IPS DF 6.9 (cell line): ENCODE data around the gene SYT17.

Experiments used
- DNase-seq: peaks from one replicate; pipeline ENCODE4 v3.0.0-alpha.2; 2013; ENCODE audit warnings: low read depth, low spot score
- H3K27ac ChIP-seq: one replicate; pipeline ENCODE4 v1.5.1; 2013; ENCODE audit warnings: low read length, control low read depth
- H3K27me3 ChIP-seq: 2 replicates; pipeline ENCODE4 v1.6.1; 2013; ENCODE audit warnings: mild to moderate bottlenecking, low read length; ENCODE audit not compliant: control insufficient read depth, insufficient read depth
- H3K36me3 ChIP-seq: 2 replicates; pipeline ENCODE4 v1.6.1; 2013; ENCODE audit warnings: low read length; ENCODE audit not compliant: control insufficient read depth, insufficient read depth
- H3K4me1 ChIP-seq: 2 replicates; pipeline ENCODE4 v1.6.1; 2013; ENCODE audit warnings: low read length; ENCODE audit not compliant: control insufficient read depth, insufficient read depth
- H3K4me3 ChIP-seq: 2 replicates; pipeline ENCODE4 v1.5.1; 2013; ENCODE audit warnings: mild to moderate bottlenecking, low read length
- H3K9me3 ChIP-seq: 2 replicates; pipeline ENCODE4 v1.6.1; 2013; ENCODE audit warnings: low read length, inconsistent platforms; ENCODE audit not compliant: control insufficient read depth, insufficient read depth
- WGBS: extraction: QIAGEN DNeasy Blood & Tissue Kit; methylation state at CpG from one replicate; pipeline ENCODE4 v1.1.7; 2013; ENCODE audit warnings: mixed read lengths, missing lambda C conversion rate; ENCODE audit not compliant: insufficient read length, insufficient coverage; 5-methylcytosine and 5-hydroxymethylcytosine counted together

Gene SYT17

DNA sequence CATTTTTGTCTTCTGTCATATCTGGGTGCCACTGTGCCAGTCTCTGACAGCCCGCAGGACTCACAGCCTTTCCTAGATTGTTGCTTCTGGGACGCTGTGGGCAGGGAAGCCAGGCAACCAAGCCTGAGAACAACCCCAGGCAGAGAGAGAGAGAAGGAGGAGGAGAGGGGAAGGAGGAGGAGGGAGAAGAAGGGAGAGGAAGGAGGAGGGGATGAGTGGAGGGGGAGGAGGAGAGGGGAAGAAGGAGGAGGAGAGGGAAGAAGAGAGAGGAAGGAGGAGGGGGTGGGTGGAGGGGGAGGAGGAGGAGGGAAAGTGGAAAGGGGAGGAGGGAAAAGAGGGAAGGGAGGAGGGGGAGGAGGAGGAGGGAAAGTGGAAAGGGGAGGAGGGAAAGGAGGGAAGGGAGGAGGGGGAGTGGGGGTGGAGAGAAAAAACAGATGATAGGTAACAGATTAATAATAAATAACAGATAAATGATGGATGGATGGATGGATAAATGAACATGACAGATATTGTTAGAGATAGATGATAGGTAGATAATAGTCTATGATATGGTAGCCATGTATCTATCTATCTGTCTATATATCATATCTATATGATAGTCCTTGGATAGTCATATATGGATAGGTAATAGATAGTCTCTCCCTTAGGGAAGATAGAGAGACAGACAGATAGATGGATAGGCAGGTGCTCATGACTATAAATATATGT, 146.8 kb downstream of the SYT17 start:
- Histone ChIP-seq H3K36me3 (no peaks in the 10 kb centered on the region), H3K9me3 (no peaks in the 10 kb centered on the region), H3K4me3 (no peak overlapping the region), H3K27ac (no peak overlapping the region), H3K4me1 (peaks cover 2% of the 10 kb centered on the region; the same call in 1 of the 2 replicates), H3K27me3 (no peaks in the 10 kb centered on the region)
- no peak for DNase-seq
- WGBS, result no CpG with 5 or more reads among the region's 2 CpGs

DNA sequence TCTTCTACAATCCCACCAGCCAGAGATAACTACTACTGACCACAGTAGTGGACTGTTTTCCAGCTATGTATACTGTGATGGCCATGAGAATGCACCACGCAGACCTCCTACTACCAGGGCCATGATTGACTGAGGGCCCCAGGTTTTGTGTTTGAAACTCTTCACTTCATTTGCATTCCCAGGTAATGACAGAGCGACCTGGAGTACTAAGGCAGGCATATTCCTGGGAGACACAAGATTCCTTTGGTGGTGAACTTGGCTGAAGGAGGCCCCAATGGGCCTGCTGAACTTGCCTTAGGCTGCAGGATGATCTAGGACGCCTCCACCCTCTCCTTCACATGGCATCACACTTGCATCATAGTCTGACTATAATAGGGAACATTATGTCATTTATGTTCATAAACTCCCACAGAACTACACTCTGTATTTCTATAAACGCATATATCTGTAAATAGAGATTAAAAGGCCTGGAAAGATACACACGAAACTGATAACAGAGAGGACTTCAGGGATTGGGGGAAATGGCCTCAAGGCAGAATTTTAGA, 147.9 kb downstream of the SYT17 start:
- Histone ChIP-seq H3K36me3 (no peaks in the 10 kb centered on the region), H3K9me3 (no peaks in the 10 kb centered on the region), H3K27ac (no peak overlapping the region), H3K4me3 (no peak overlapping the region), H3K27me3 (no peaks in the 10 kb centered on the region), H3K4me1 (peaks cover 3% of the 10 kb centered on the region; the same call in 1 of the 2 replicates)
- DNase-seq, result no peak
- WGBS, result no CpG with 5 or more reads among the region's 5 CpGs

DNA sequence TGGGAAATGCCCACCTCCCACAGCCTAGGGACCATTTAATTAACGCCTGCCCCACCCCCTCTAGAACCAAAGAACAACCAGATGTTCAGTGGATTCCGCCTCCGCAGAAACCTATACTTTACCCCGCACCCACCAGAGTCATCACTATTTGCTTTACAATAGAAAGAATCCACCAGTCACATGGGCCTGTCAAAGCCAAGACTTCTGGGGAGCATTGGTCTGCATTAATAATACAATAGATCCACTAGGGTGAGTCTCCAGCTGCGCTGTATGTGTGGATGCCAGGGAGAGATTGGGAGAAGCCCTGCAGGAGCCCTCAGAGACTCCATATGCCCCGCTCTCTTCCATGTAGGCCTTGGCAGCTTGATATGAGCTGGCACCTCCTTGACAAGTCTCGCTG, 148.8 kb downstream of the SYT17 start:
- H3K4me1 ChIP-seq, result peaks cover 3% of the 10 kb centered on the region; the same call in 1 of the 2 replicates
- DNase-seq, result peak; percentile 20
- no peak overlapping the region for H3K4me3 ChIP-seq
- H3K9me3 ChIP-seq, result no peaks in the 10 kb centered on the region
- no CpG with 5 or more reads among the region's 7 CpGs for WGBS
- no peak overlapping the region for H3K27ac ChIP-seq
- H3K27me3 ChIP-seq, result no peaks in the 10 kb centered on the region
- H3K36me3 ChIP-seq, result no peaks in the 10 kb centered on the region
